Measurements from ENCODE around the gene ACTA1. TPM values are rescaled to one million over a fixed set of nuclear protein-coding genes. Genes with fewer than 3 reads are reported as not detected.

The ACTA1 gene
- total and polyA plus RNA-seq, 10 of the 15 experiments (the other 5 are each of a cell fraction or from before 2014, with no cell fraction given) = 0.05 to 0.35 (median 0.12) TPM; not detected in 7

DNA sequence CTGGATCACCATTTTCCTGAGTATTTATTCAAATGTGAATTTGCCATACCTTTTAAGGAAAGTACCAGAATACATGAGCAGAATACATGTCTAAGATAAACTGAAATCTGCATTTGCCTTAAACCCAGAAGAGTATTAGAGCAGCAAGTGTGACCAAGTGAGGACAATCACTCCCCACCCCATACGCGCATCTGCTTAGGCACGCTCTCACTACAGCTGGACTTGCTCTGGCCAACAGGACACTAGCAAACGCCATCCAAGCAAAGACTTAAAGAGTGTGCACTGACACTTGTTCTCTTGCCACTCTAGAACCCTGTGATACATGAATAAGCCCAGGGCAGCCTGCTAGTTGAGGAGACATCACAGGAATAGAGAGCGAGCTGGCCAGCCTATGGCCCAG, 48.6 kb upstream of the ACTA1 start:
- Histone ChIP-seq H3K4me1 (ENCODE audit: control insufficient read depth, insufficient read depth, low read length) (peaks cover 31% of the 10 kb centered on the region), H3K27me3 (replicated peaks in 1 of 2; ENCODE audit: control insufficient read depth in 2 of 2, insufficient read depth in 2 of 2, low read length in 1 of 2) (no peaks in the 10 kb centered on the region), H3K36me3 (ENCODE audit: control insufficient read depth in 2 of 2, insufficient read depth in 2 of 2, low read length in 1 of 2) (peaks cover 4 to 11% of the 10 kb centered on the region in 2 experiments), H3K4me3 (no peak overlapping the region), H3K79me2 (ENCODE audit: control insufficient read depth, insufficient read depth, low read length) (no peaks in the 10 kb centered on the region; the same call in 1 of the 2 replicates), H2AFZ (ENCODE audit: control insufficient read depth, low read depth, low read length) (no peak overlapping the region), H3K27ac (ENCODE audit: control insufficient read depth, insufficient read depth) (no peak overlapping the region), H3K9me3 (replicated peaks; ENCODE audit: control insufficient read depth, insufficient read depth, low read length) (no peaks in the 10 kb centered on the region), H3K4me2 (ENCODE audit: control insufficient read depth, insufficient read depth) (no peak overlapping the region), H3K9ac (ENCODE audit: control insufficient read depth, insufficient read depth, low read length) (no peak overlapping the region), H4K20me1 (ENCODE audit: control insufficient read depth, insufficient read depth) (no peaks in the 10 kb centered on the region)
- BruUV-seq (replicated peaks) = no TSS peak
- ChIA-PET SMC1A (ENCODE audit: uncharacterized antibody, unreplicated experiment) (interaction anchor here (0.6 to 5.4 kb wide), 18 partner anchors 9 to 254 kb away, joined by 3 to 121 read pairs (median 4); no protein-coding TSS in a partner anchor), POLR2A (interaction anchor here (0.6 to 1.0 kb wide), 2 partner anchors 27 to 158 kb away, joined by 3 to 5 read pairs; no protein-coding TSS in a partner anchor), CTCF (interaction anchor here (0.5 to 7.0 kb wide), 37 partner anchors 9 to 982 kb away, joined by 3 to 214 read pairs (median 4); partner anchors contain the start of genes ABCB10 and NUP133), RAD21 (ENCODE audit: unreplicated experiment) (interaction anchor here (0.5 to 6.5 kb wide), 11 partner anchors 11 to 1585 kb away, joined by 3 to 77 read pairs (median 4); partner anchors contain the start of gene ABCB10)
- DNase-seq (ENCODE audit: low read depth, low spot score) = no peak
- ATAC-seq = no peak
- in situ Hi-C loops (cut with MboI) = loop anchor here (5.0 kb wide), 1 partner anchor 225 kb away; no protein-coding TSS in a partner anchor
- FAIRE-seq = no peak
- intact Hi-C loops (cut with micrococcal nuclease; ENCODE audit: unreplicated experiment) = loop anchor here (1.0 kb wide), 1 partner anchor 224 kb away; no protein-coding TSS in a partner anchor
- WGBS (ENCODE audit: insufficient coverage, insufficient replicate concordance, low lambda C conversion rate, missing lambda C conversion rate) = 99% methylated on average over 5 of the region's 5 CpGs
- TF ChIP-seq SMAD1 (IDR thresholded peaks at IDR 0.05; ENCODE audit: low read depth, partially characterized antibody) (no peak), SMAD5 (IDR thresholded peaks at IDR 0.05; ENCODE audit: low read depth) (no peak), KAT2A (conservative IDR thresholded peaks at IDR 0.05; ENCODE audit: control insufficient read depth, low read depth, low read length) (no peak), HDGF (IDR thresholded peaks at IDR 0.05) (no peak)
- TF ChIP-seq, protein P1, sequence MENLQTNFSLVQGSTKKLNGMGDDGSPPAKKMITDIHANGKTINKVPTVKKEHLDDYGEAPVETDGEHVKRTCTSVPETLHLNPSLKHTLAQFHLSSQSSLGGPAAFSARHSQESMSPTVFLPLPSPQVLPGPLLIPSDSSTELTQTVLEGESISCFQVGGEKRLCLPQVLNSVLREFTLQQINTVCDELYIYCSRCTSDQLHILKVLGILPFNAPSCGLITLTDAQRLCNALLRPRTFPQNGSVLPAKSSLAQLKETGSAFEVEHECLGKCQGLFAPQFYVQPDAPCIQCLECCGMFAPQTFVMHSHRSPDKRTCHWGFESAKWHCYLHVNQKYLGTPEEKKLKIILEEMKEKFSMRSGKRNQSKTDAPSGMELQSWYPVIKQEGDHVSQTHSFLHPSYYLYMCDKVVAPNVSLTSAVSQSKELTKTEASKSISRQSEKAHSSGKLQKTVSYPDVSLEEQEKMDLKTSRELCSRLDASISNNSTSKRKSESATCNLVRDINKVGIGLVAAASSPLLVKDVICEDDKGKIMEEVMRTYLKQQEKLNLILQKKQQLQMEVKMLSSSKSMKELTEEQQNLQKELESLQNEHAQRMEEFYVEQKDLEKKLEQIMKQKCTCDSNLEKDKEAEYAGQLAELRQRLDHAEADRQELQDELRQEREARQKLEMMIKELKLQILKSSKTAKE (IDR thresholded peaks at IDR 0.05; ENCODE audit: low read depth, poor library complexity, severe bottlenecking) = no peak
- TF ChIP-seq, protein P2, sequence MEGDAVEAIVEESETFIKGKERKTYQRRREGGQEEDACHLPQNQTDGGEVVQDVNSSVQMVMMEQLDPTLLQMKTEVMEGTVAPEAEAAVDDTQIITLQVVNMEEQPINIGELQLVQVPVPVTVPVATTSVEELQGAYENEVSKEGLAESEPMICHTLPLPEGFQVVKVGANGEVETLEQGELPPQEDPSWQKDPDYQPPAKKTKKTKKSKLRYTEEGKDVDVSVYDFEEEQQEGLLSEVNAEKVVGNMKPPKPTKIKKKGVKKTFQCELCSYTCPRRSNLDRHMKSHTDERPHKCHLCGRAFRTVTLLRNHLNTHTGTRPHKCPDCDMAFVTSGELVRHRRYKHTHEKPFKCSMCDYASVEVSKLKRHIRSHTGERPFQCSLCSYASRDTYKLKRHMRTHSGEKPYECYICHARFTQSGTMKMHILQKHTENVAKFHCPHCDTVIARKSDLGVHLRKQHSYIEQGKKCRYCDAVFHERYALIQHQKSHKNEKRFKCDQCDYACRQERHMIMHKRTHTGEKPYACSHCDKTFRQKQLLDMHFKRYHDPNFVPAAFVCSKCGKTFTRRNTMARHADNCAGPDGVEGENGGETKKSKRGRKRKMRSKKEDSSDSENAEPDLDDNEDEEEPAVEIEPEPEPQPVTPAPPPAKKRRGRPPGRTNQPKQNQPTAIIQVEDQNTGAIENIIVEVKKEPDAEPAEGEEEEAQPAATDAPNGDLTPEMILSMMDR (IDR thresholded peaks at IDR 0.05 in 2 of 3, conservative IDR thresholded peaks at IDR 0.05 in 1 of 3; ENCODE audit: control insufficient read depth in 2 of 3, extremely low read depth in 1 of 3, insufficient read depth in 1 of 3, low read depth in 3 of 3, low read length in 3 of 3) = no peak
- TF ChIP-seq, protein P3, sequence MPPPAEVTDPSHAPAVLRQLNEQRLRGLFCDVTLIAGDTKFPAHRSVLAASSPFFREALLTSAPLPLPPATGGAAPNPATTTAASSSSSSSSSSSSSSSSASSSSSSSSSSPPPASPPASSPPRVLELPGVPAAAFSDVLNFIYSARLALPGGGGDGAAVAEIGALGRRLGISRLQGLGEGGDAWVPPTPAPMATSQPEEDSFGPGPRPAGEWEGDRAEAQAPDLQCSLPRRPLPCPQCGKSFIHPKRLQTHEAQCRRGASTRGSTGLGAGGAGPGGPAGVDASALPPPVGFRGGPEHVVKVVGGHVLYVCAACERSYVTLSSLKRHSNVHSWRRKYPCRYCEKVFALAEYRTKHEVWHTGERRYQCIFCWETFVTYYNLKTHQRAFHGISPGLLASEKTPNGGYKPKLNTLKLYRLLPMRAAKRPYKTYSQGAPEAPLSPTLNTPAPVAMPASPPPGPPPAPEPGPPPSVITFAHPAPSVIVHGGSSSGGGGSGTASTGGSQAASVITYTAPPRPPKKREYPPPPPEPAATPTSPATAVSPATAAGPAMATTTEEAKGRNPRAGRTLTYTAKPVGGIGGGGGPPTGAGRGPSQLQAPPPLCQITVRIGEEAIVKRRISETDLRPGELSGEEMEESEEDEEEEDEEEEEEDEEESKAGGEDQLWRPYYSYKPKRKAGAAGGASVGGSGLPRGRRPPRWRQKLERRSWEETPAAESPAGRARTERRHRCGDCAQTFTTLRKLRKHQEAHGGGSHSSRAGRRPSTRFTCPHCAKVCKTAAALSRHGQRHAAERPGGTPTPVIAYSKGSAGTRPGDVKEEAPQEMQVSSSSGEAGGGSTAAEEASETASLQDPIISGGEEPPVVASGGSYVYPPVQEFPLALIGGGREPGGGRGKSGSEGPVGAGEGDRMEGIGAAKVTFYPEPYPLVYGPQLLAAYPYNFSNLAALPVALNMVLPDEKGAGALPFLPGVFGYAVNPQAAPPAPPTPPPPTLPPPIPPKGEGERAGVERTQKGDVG (CRISPR knock-in tag; IDR thresholded peaks at IDR 0.05) = no peak
- TF ChIP-seq, protein P4, sequence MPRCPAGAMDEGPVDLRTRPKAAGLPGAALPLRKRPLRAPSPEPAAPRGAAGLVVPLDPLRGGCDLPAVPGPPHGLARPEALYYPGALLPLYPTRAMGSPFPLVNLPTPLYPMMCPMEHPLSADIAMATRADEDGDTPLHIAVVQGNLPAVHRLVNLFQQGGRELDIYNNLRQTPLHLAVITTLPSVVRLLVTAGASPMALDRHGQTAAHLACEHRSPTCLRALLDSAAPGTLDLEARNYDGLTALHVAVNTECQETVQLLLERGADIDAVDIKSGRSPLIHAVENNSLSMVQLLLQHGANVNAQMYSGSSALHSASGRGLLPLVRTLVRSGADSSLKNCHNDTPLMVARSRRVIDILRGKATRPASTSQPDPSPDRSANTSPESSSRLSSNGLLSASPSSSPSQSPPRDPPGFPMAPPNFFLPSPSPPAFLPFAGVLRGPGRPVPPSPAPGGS (IDR thresholded peaks at IDR 0.05; ENCODE audit: borderline replicate concordance, insufficient read depth, low read depth, low read length, poor library complexity, severe bottlenecking) = no peak
- TF ChIP-seq, protein P5, sequence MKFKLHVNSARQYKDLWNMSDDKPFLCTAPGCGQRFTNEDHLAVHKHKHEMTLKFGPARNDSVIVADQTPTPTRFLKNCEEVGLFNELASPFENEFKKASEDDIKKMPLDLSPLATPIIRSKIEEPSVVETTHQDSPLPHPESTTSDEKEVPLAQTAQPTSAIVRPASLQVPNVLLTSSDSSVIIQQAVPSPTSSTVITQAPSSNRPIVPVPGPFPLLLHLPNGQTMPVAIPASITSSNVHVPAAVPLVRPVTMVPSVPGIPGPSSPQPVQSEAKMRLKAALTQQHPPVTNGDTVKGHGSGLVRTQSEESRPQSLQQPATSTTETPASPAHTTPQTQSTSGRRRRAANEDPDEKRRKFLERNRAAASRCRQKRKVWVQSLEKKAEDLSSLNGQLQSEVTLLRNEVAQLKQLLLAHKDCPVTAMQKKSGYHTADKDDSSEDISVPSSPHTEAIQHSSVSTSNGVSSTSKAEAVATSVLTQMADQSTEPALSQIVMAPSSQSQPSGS (IDR thresholded peaks at IDR 0.05; ENCODE audit: low read length) = no peak
- TF ChIP-seq, protein P6, sequence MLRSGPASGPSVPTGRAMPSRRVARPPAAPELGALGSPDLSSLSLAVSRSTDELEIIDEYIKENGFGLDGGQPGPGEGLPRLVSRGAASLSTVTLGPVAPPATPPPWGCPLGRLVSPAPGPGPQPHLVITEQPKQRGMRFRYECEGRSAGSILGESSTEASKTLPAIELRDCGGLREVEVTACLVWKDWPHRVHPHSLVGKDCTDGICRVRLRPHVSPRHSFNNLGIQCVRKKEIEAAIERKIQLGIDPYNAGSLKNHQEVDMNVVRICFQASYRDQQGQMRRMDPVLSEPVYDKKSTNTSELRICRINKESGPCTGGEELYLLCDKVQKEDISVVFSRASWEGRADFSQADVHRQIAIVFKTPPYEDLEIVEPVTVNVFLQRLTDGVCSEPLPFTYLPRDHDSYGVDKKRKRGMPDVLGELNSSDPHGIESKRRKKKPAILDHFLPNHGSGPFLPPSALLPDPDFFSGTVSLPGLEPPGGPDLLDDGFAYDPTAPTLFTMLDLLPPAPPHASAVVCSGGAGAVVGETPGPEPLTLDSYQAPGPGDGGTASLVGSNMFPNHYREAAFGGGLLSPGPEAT (IDR thresholded peaks at IDR 0.05; ENCODE audit: low read depth) = no peak

Measured in GM12878 (cell line).